ENCODE data around the gene LRRIQ4. TPM values are rescaled to one million over a fixed set of nuclear protein-coding genes. Genes with fewer than 3 reads are reported as not detected.

Gene LRRIQ4
- total RNA-seq, 1 donor from 2014 or later, result not detected

DNA sequence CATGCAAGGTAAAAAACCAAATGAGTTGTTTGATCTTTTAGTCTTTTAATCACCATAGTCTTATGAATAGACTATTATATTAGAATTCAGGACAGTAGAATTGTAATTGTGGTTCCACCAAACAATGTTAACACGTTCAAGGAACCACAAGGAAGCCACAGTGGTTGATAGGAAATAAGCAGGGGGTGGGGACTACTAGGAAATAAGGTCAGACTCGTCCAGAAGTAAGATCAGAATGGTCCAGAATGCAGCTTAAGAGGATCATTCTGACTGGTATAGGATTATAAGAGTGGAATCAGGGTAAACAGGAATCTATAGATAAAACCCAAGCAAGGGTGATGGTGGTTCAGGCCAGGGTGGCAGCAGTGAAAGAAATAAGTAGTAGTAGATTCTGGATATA lies 31.9 kb upstream of the LRRIQ4 start:
- Mint-ChIP-seq H3K4me3 (no peak overlapping the region), H3K27me3 (no peaks in the 10 kb centered on the region), H3K27ac (no peak overlapping the region), H3K4me1 (ENCODE audit: unreplicated experiment) (peaks cover 4% of the 10 kb centered on the region), H3K9me3 (no peaks in the 10 kb centered on the region), H3K36me3 (peaks cover 41% of the 10 kb centered on the region)
- TF ChIP-seq, protein P1, sequence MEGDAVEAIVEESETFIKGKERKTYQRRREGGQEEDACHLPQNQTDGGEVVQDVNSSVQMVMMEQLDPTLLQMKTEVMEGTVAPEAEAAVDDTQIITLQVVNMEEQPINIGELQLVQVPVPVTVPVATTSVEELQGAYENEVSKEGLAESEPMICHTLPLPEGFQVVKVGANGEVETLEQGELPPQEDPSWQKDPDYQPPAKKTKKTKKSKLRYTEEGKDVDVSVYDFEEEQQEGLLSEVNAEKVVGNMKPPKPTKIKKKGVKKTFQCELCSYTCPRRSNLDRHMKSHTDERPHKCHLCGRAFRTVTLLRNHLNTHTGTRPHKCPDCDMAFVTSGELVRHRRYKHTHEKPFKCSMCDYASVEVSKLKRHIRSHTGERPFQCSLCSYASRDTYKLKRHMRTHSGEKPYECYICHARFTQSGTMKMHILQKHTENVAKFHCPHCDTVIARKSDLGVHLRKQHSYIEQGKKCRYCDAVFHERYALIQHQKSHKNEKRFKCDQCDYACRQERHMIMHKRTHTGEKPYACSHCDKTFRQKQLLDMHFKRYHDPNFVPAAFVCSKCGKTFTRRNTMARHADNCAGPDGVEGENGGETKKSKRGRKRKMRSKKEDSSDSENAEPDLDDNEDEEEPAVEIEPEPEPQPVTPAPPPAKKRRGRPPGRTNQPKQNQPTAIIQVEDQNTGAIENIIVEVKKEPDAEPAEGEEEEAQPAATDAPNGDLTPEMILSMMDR (conservative IDR thresholded peaks at IDR 0.05), result no peak
- no peak for DNase-seq (ENCODE audit: extremely low spot score, unreplicated experiment)

DNA sequence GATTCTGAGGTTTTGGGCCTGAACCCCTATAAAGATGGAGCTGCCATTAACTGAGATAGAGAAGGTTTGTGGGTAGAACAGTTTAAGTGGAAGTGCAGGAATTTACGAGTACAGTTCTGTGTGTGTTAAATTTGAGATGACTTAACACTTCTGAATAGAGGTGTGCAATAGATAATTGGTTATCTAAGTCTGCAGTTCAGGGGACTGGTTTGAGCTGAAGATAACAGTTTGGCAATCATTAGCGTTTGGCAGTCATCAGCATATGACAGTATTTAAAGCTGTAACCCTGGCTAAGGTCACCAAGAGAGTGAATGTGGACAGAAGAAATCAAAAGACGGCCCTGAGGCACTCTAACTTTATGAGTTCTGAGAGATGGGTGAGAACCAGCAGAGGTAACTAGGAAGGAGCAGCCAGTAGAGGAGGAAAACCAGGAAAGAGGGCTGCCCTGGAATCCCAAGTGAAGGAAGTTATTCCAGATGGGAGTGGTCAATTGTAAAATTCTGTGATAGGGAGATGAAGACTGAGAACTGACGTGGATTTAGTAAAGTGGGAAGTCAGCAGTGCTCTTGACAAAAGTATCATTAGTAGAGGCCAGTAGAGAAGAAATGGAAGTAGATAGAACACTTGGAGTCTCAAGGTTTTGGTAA lies 31.3 kb upstream of the LRRIQ4 start:
- TF ChIP-seq, protein P1 (conservative IDR thresholded peaks at IDR 0.05), result no peak
- no peak overlapping the region for H3K27ac Mint-ChIP-seq
- DNase-seq (ENCODE audit: extremely low spot score, unreplicated experiment), result no peak
- no peaks in the 10 kb centered on the region for H3K9me3 Mint-ChIP-seq
- no peaks in the 10 kb centered on the region for H3K4me1 Mint-ChIP-seq (ENCODE audit: unreplicated experiment)
- H3K36me3 Mint-ChIP-seq, result peaks cover 43% of the 10 kb centered on the region
- H3K27me3 Mint-ChIP-seq, result no peaks in the 10 kb centered on the region
- H3K4me3 Mint-ChIP-seq, result no peak overlapping the region

DNA sequence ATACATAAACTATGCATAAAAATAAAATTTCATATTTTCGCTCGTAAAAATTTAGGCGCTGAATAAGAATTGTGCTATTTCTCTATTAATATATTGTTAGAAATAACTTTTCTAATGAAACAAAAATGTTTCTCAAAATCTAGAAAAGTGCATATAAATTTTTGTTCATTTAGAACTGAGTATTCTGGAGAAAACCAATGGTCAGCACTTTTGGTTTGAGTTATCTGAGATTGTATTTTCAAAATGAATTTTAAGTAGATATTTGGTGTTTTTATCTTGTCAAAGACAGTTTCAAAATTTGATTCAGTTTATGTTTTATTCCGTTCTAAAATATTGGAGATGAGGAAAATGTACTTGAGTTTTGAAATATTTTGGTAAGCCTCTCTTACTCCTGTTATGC lies 25.6 kb upstream of the LRRIQ4 start:
- H3K36me3 Mint-ChIP-seq, result peaks cover 15% of the 10 kb centered on the region
- no peaks in the 10 kb centered on the region for H3K4me1 Mint-ChIP-seq (ENCODE audit: unreplicated experiment)
- no peak overlapping the region for H3K4me3 Mint-ChIP-seq
- no peaks in the 10 kb centered on the region for H3K9me3 Mint-ChIP-seq
- TF ChIP-seq, protein P1 (conservative IDR thresholded peaks at IDR 0.05), result no peak
- no peak for DNase-seq (ENCODE audit: extremely low spot score, unreplicated experiment)
- no peaks in the 10 kb centered on the region for H3K27me3 Mint-ChIP-seq
- H3K27ac Mint-ChIP-seq, result no peak overlapping the region

DNA sequence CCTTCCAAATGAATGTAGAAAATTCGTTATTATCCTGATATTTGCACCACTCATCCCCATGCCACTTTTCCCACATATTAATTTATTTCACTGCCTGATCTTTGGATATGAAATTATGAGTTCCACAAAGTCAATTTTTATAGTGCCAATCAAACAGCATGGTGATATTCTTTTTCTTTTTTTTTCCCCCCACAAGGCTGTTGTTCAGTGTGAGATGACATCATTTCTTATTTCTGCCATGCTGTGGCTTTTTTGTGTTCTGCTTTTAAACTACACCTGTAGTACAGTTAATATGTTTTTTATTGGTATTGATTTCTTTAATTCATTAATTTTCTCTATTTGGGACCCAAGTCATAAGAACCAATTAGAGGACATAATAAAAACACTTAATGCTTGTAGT lies 24.9 kb upstream of the LRRIQ4 start:
- TF ChIP-seq, protein P1 (conservative IDR thresholded peaks at IDR 0.05), result no peak
- Mint-ChIP-seq H3K4me3 (no peak overlapping the region), H3K27ac (no peak overlapping the region), H3K36me3 (peaks cover 19% of the 10 kb centered on the region), H3K9me3 (no peaks in the 10 kb centered on the region), H3K27me3 (no peaks in the 10 kb centered on the region), H3K4me1 (ENCODE audit: unreplicated experiment) (no peaks in the 10 kb centered on the region)
- no peak for DNase-seq (ENCODE audit: extremely low spot score, unreplicated experiment)

DNA sequence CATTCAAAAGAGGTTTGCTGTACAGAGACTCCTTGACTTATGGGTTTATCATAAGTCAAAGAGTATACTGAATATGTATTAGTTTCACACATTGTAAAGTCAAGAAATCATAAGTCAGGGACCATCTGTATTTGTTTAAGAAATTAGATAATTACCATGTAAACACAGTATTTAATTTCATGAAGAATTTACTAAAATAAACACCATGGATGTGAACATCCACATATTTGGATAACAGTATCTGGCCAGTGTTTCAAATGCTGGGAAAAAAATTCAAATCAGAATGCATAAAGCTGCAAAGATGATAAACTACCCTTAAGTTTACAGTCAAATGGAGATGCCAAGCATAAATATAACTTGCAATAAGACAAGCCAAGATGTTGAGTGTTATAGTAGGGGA lies 22.5 kb upstream of the LRRIQ4 start:
- Mint-ChIP-seq H3K36me3 (peaks cover 19% of the 10 kb centered on the region), H3K27me3 (no peaks in the 10 kb centered on the region), H3K27ac (no peak overlapping the region), H3K4me1 (ENCODE audit: unreplicated experiment) (no peaks in the 10 kb centered on the region), H3K9me3 (no peaks in the 10 kb centered on the region), H3K4me3 (no peak overlapping the region)
- TF ChIP-seq, protein P1 (conservative IDR thresholded peaks at IDR 0.05), result no peak
- no peak for DNase-seq (ENCODE audit: extremely low spot score, unreplicated experiment)
